ENCODE measurements around the gene MGARP. TPM values are rescaled to one million over a fixed set of nuclear protein-coding genes. Genes with fewer than 3 reads are reported as not detected.

Gene MGARP
- total RNA-seq, 4 donors from 2014 or later = 1.4 TPM; not detected in 3

Small RNAs within 50 kb of the gene (small RNA-seq; reads per million reads assigned to genes)
- gene RNU6-1074P (not detected), gene RNU6-1214P (not detected), gene RNU6-506P (not detected)

Other genes starting within 250 kb of the MGARP start
- gene ELF2, start 103.0 kb downstream of the MGARP start, total RNA-seq = 10 to 100 TPM; 47.1 to 62.8 (median 54.1) TPM
- 10 to 100 TPM; 30.0 to 42.3 (median 33.2) TPM for gene NAA15, start 21.3 kb upstream of the MGARP start, total RNA-seq
- gene NDUFC1, start 22.3 kb upstream of the MGARP start, total RNA-seq = 10 to 100 TPM; 19.4 to 43.3 (median 30.9) TPM
- gene RAB33B, start 173.9 kb upstream of the MGARP start, total RNA-seq = 10 to 100 TPM; 13.2 to 18.6 (median 15.0) TPM

All from tibial nerve (tissue), 4 donors.